H9 (cell line): ENCODE data around the gene EAF1. TPM values are rescaled to one million over a fixed set of nuclear protein-coding genes. Genes with fewer than 3 reads are reported as not detected.
"Not testable (repeated sequence)": the region's sequence is repeated elsewhere in the genome, so short reads cannot be mapped to it uniquely, and the experiment has no call there.

Source experiments
- DNase-seq: peaks from one replicate; pipeline ENCODE4 v3.0.0-alpha.2; 2017
- H2AFZ ChIP-seq: one replicate; pipeline ENCODE4 v1.6.1; 2013; ENCODE audit warnings: mild to moderate bottlenecking, low read length, control low read depth, moderate library complexity
- H2AK5ac ChIP-seq: 2 replicates; pipeline ENCODE4 v1.6.1; 2013; ENCODE audit warnings: low read length, control low read depth, mixed read lengths; ENCODE audit not compliant: insufficient read length
- H2BK120ac ChIP-seq: one replicate; pipeline ENCODE4 v1.6.1; 2013; ENCODE audit warnings: low read depth, mild to moderate bottlenecking, low read length, control low read depth, inconsistent platforms; ENCODE audit not compliant: poor library complexity, severe bottlenecking
- H2BK12ac ChIP-seq: 2 replicates; pipeline ENCODE4 v1.6.1; 2013; ENCODE audit warnings: low read length, control low read depth, mixed read lengths, low read depth; ENCODE audit not compliant: insufficient read length
- H2BK15ac ChIP-seq: 2 replicates; pipeline ENCODE4 v1.6.1; 2013; ENCODE audit warnings: low read depth, low read length, control low read depth
- H2BK20ac ChIP-seq: one replicate; pipeline ENCODE4 v1.6.1; 2013; ENCODE audit warnings: low read depth, mild to moderate bottlenecking, low read length, control low read depth, inconsistent platforms; ENCODE audit not compliant: poor library complexity, severe bottlenecking
- H2BK5ac ChIP-seq: 2 replicates; pipeline ENCODE4 v1.6.1; 2013; ENCODE audit warnings: low read length, control low read depth, mixed read lengths; ENCODE audit not compliant: insufficient read length
- H3K14ac ChIP-seq: 2 replicates; pipeline ENCODE4 v1.6.1; 2013; ENCODE audit warnings: low read length, control low read depth; ENCODE audit not compliant: insufficient read depth
- H3K18ac ChIP-seq: 2 replicates; pipeline ENCODE4 v1.6.1; 2013; ENCODE audit warnings: low read depth, mild to moderate bottlenecking, mixed read lengths, low read length, control low read depth; ENCODE audit not compliant: insufficient read length
- H3K23ac ChIP-seq: 2 replicates; pipeline ENCODE4 v1.6.1; 2013; ENCODE audit warnings: low read length, control low read depth, mixed read lengths, low read depth; ENCODE audit not compliant: insufficient read length
- H3K23me2 ChIP-seq: 2 replicates; pipeline ENCODE4 v1.6.1; 2013; ENCODE audit warnings: low read depth, mild to moderate bottlenecking, mixed read lengths, low read length, control low read depth; ENCODE audit not compliant: insufficient read length, poor library complexity, severe bottlenecking
- H3K27ac ChIP-seq: 2 replicates; pipeline ENCODE4 v1.5.1; 2013; ENCODE audit warnings: low read length, control low read depth, mixed read lengths, low read depth; ENCODE audit not compliant: insufficient read length
- H3K27me3 ChIP-seq: 2 replicates; pipeline ENCODE4 v1.6.1; 2013; ENCODE audit warnings: low read length, control low read depth, inconsistent platforms; ENCODE audit not compliant: insufficient read depth
- H3K4ac ChIP-seq: 2 replicates; pipeline ENCODE4 v1.6.1; 2013; ENCODE audit warnings: low read depth, mild to moderate bottlenecking, control low read depth, inconsistent platforms, low read length, moderate library complexity
- H3K4me1 ChIP-seq: 2 replicates; pipeline ENCODE4 v1.6.1; 2013; ENCODE audit warnings: low read length, control low read depth, inconsistent platforms; ENCODE audit not compliant: insufficient read depth
- H3K4me2 ChIP-seq: 2 replicates; pipeline ENCODE4 v1.6.1; 2013; ENCODE audit warnings: low read length, control low read depth, mixed read lengths; ENCODE audit not compliant: insufficient read length, insufficient read depth
- H3K56ac ChIP-seq: 2 replicates; pipeline ENCODE4 v1.6.1; 2013; ENCODE audit warnings: low read depth, mild to moderate bottlenecking, mixed read lengths, low read length, control low read depth; ENCODE audit not compliant: insufficient read length
- H3K79me1 ChIP-seq: 2 replicates; pipeline ENCODE4 v1.6.1; 2013; ENCODE audit warnings: low read depth, mild to moderate bottlenecking, moderate library complexity, low read length, control low read depth, inconsistent platforms; ENCODE audit not compliant: insufficient read depth, poor library complexity, severe bottlenecking
- H3K79me2 ChIP-seq: 2 replicates; pipeline ENCODE4 v1.6.1; 2013; ENCODE audit warnings: low read length, control low read depth, inconsistent platforms; ENCODE audit not compliant: insufficient read depth
- H3K9ac ChIP-seq: 2 replicates; pipeline ENCODE4 v1.6.1; 2013; ENCODE audit warnings: low read length, control low read depth, mixed read lengths; ENCODE audit not compliant: insufficient read length; ENCODE audit errors: extremely low read depth
- H3K9me3 ChIP-seq: one replicate; pipeline ENCODE4 v1.6.1; 2013; ENCODE audit warnings: low read depth, low read length, inconsistent platforms; ENCODE audit not compliant: control insufficient read depth
- H3T11ph ChIP-seq: one replicate; pipeline ENCODE4 v1.6.1; 2013; ENCODE audit warnings: mild to moderate bottlenecking, low read length, control low read depth, inconsistent platforms
- H4K20me1 ChIP-seq: one replicate; pipeline ENCODE4 v1.6.1; 2013; ENCODE audit not compliant: control insufficient read depth, insufficient read length, insufficient read depth
- H4K5ac ChIP-seq: 2 replicates; pipeline ENCODE4 v1.6.1; 2013; ENCODE audit warnings: low read depth, mild to moderate bottlenecking, mixed read lengths, low read length, control low read depth; ENCODE audit not compliant: insufficient read length
- H4K8ac ChIP-seq: replicated peaks from 2 replicates; pipeline ENCODE4 v1.6.1; 2013; ENCODE audit warnings: low read length, control low read depth, mixed read lengths, low read depth; ENCODE audit not compliant: insufficient read length
- H4K91ac ChIP-seq: 2 replicates; pipeline ENCODE4 v1.6.1; 2013; ENCODE audit warnings: low read depth, mild to moderate bottlenecking, moderate library complexity, mixed read lengths, low read length, control low read depth; ENCODE audit not compliant: insufficient read length
- H3K27ac Mint-ChIP-seq, 3 experiments: 2 replicates in 2 of 3; 3 replicates in 1 of 3; pipeline ENCODE4 v1.8.0; 2020 to 2021; ENCODE audit warnings: mixed read lengths in 3 of 3, mild to moderate bottlenecking in 1 of 3, moderate library complexity in 1 of 3
- H3K27me3 Mint-ChIP-seq: 2 replicates; pipeline ENCODE4 v1.8.0; 2021; ENCODE audit warnings: low read depth, mild to moderate bottlenecking, moderate library complexity, mixed read lengths
- H3K36me3 Mint-ChIP-seq, 3 experiments: 2 replicates in 2 of 3; 3 replicates in 1 of 3; pipeline ENCODE4 v1.8.0; 2020 to 2021; ENCODE audit warnings: low read depth in 3 of 3, mixed read lengths in 3 of 3; ENCODE audit not compliant: insufficient read depth in 1 of 3
- H3K4me1 Mint-ChIP-seq, 2 experiments: 2 replicates each; pipeline ENCODE4 v1.8.0; 2020; ENCODE audit warnings: mixed read lengths in 2 of 2
- H3K4me3 Mint-ChIP-seq, 2 experiments: 2 replicates in 1 of 2; 3 replicates in 1 of 2; pipeline ENCODE4 v1.8.0; 2020 to 2021; ENCODE audit warnings: mild to moderate bottlenecking in 2 of 2, mixed read lengths in 2 of 2, moderate library complexity in 1 of 2
- H3K9me3 Mint-ChIP-seq, 2 experiments: 2 replicates in 1 of 2; 3 replicates in 1 of 2; pipeline ENCODE4 v1.8.0; 2020; ENCODE audit warnings: mild to moderate bottlenecking in 2 of 2, mixed read lengths in 2 of 2, moderate library complexity in 1 of 2
- CTCF ChIP-seq: fragments of 200-600 bp; sonication (generic); conservative IDR thresholded peaks from 3 replicates; pipeline ENCODE4 v1.8.0; 2021; ENCODE audit warnings: antibody characterized with exemption, mild to moderate bottlenecking
- WGBS: extraction: QIAGEN DNeasy Blood & Tissue Kit; methylation state at CpG from one replicate; pipeline ENCODE4 v1.1.7; 2013; ENCODE audit warnings: missing lambda C conversion rate, low lambda C conversion rate, mixed read lengths; ENCODE audit not compliant: insufficient read length; ENCODE audit errors: extremely low coverage; 5-methylcytosine and 5-hydroxymethylcytosine counted together
- total RNA-seq: library from RNA; stranded (reverse); gene quantifications from 2 replicates; pipeline ENCODE4 v1.2.1, GENCODE V29; 2021

Gene EAF1
- total RNA-seq, 1 experiment from 2014 or later: 34.3 TPM

GRCh38 chr3:15479400-15480224 lies 52.2 kb downstream of the EAF1 start:
- no peak overlapping the region for H4K5ac ChIP-seq
- H2BK15ac ChIP-seq: no peak overlapping the region
- H4K91ac ChIP-seq: no peak overlapping the region
- H3K9me3 ChIP-seq: no peaks in the 10 kb centered on the region
- no peak overlapping the region for H2AFZ ChIP-seq
- no peak overlapping the region for H3K4me2 ChIP-seq
- H3K27ac ChIP-seq: no peak overlapping the region
- no peaks in the 10 kb centered on the region for H3K79me1 ChIP-seq
- no peaks in the 10 kb centered on the region for H3K27me3 ChIP-seq
- H3K56ac ChIP-seq: no peak overlapping the region
- Mint-ChIP-seq H3K27ac (no peak overlapping the region), H3K4me1 (no peaks in the 10 kb centered on the region), H3K27me3 (peaks cover 29% of the 10 kb centered on the region), H3K36me3 (no peaks in the 10 kb centered on the region), H3K4me3 (no peak overlapping the region), H3K9me3 (peaks cover 0 to 4% of the 10 kb centered on the region in 2 experiments; a peak in 1 of 5 replicates)
- no peaks in the 10 kb centered on the region for H3K4me1 ChIP-seq
- H3K4ac ChIP-seq: no peak overlapping the region
- H4K8ac ChIP-seq: no peak overlapping the region
- H3K79me2 ChIP-seq: no peaks in the 10 kb centered on the region
- H2BK20ac ChIP-seq: no peak overlapping the region
- H2BK12ac ChIP-seq: no peak overlapping the region
- no peak overlapping the region for H3K14ac ChIP-seq
- H2BK120ac ChIP-seq: no peak overlapping the region
- no peak overlapping the region for H3K9ac ChIP-seq
- DNase-seq: no peak
- no peak overlapping the region for H3K23ac ChIP-seq
- H3K18ac ChIP-seq: no peak overlapping the region
- no peak for TF ChIP-seq CTCF
- no peak overlapping the region for H2BK5ac ChIP-seq
- H4K20me1 ChIP-seq: no peaks in the 10 kb centered on the region
- no peak overlapping the region for H2AK5ac ChIP-seq
- no peaks in the 10 kb centered on the region for H3K23me2 ChIP-seq
- no peak overlapping the region for H3T11ph ChIP-seq

GRCh38 chr3:15484551-15484950 lies 57.2 kb downstream of the EAF1 start:
- H3K4me1 ChIP-seq, H3T11ph ChIP-seq, H2BK15ac ChIP-seq, H3K27me3 ChIP-seq, H2AFZ ChIP-seq, H3K27ac ChIP-seq, H3K4ac ChIP-seq, H3K36me3 Mint-ChIP-seq, H3K18ac ChIP-seq, H2BK20ac ChIP-seq, H2BK5ac ChIP-seq, H3K4me3 Mint-ChIP-seq, H3K27ac Mint-ChIP-seq, H3K79me2 ChIP-seq, H3K4me2 ChIP-seq, H3K79me1 ChIP-seq, H3K23ac ChIP-seq, H4K20me1 ChIP-seq, H3K14ac ChIP-seq, H2BK12ac ChIP-seq, DNase-seq, H4K8ac ChIP-seq, H4K91ac ChIP-seq, H3K23me2 ChIP-seq, H2BK120ac ChIP-seq, H3K9me3 Mint-ChIP-seq, H3K9ac ChIP-seq, H4K5ac ChIP-seq, H3K9me3 ChIP-seq, H3K56ac ChIP-seq, H3K4me1 Mint-ChIP-seq, H2AK5ac ChIP-seq: not testable (repeated sequence)
- H3K27me3 Mint-ChIP-seq: peaks cover 31% of the 10 kb centered on the region
- WGBS: no CpG with 5 or more reads among the region's 6 CpGs
